NCI-H526 (cell line): ENCODE measurements around the gene MARCHF10.
A peak's percentile ranks its signal among the peaks of the same experiment; 100 is the strongest.
"Not testable (repeated sequence)": the region's sequence is repeated elsewhere in the genome, so short reads cannot be mapped to it uniquely, and the experiment has no call there.

Experiments used
- DNase-seq, 2 experiments: peaks; one replicate each; lab custom pipeline; 2025; lab: John Stamatoyannopoulos, UW

The MARCHF10 gene

DNA sequence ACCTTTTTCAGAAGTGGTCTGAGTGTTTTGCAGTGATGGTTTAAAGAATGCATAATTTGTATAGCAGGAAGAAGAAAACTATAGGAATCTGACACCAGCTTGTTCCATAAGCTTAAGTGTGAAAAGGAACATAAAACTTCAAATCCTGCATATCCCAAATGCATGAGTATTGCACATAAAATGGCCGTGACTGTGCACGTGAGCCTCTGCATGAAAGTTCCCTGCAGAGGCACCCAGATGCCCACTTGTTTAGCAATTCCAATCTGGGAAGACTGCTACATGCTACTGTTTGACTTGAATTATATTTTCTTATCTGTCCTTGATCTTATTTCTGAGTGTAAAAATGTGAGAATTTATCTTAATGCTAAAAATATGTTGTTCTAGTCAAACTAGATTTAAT, 21.5 kb downstream of the MARCHF10 start:
- DNase-seq = no peak

DNA sequence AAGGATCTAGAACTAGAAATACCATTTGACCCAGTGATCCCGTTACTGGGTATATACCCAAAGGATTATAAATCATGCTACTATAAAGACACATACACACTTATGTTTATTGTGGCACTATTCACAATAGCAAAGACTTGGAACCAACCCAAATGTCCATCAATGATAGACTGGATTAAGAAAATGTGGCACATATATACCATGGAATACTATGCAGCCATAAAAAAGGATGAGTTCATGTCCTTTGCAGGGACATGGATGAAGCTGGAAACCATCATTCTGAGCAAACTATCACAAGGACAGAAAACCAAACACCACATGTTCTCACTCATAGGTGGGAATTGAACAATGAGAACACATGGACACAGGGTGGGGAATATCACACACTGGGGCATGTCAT, 22.1 kb downstream of the MARCHF10 start:
- DNase-seq = not testable (repeated sequence)

DNA sequence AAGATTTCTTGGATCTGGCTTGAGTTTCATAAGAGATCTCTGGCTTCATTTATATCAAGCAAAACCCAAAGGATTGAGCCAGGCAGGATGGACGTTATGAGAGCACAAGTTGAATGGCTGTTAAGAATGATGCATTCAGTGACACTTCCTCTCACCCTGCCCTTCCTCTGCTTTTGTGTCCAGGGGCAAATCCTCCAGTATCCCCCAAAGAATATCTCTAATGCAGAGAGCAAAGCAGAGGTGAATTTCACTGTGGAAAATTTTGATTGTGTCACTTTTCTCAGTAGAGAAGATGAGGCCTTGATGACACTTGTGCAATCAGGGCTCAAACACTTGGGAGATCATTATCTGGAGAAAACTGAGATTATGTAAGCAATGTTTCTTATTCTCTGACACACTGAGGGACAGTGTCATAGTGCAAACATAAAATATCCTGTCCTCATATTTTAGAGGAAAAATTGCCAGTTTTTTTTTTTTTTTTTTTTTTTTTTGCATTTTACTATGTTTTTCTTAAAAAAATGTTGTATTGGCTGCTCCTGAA, 25.3 kb downstream of the MARCHF10 start:
- DNase-seq = no peak

DNA sequence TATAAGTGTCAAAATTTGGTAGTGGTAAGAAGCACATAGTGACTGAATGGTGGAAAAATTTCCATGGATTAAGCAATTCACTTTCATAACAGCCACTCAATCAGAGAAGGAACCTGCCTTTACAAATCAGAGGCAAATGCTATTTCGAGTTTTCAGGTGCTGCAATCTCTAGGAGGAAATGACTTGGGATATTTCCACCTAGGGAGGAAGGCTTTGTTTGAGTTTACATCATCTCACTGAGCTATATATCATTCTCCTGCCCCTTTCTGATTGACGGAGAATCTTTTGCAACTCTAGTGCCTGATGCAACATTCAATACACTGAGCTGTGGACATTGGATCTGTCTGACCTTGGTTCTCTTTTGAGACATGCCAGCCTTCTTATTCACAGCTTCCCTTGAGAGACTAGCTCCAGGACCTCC, 26.3 kb downstream of the MARCHF10 start:
- no peak for DNase-seq

DNA sequence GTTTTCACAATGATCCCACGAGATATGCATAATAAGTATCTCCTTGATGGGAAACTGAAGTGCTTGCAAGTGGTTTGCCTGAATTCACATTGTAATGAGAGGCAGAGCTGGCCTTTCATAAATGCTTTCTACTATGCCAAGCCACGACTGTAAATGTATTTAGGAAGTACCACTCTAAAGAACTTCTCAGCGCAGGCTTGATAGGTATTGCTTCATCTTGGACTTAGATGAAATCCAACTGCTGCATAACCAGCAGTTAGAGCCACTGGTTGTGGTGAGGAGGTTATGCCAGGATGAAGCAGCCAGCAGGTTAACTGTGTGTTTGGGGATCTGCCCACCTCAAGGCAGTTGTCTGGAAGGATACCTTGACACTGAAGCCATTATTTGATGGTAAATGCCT, 26.8 kb downstream of the MARCHF10 start:
- DNase-seq = no peak

DNA sequence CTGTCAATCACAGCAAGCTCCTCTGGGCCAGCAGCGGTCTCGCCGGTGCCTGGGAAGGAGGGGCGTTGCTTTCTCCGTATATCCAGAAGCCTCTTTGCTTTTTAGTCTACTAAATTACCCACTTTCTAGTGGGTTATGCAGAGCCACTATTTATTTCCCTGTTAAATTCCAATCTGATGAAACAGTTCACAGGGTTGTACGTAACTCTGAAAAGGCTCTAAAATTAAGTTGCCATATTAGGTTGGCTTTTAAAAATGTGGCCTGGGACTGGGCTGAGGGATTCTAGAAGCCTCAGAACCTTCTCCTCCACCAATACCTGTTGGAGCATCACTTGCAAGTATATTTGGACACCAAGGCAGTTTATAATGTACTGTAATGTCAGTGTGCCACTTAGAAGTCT, 27.2 kb downstream of the MARCHF10 start:
- no peak for DNase-seq

DNA sequence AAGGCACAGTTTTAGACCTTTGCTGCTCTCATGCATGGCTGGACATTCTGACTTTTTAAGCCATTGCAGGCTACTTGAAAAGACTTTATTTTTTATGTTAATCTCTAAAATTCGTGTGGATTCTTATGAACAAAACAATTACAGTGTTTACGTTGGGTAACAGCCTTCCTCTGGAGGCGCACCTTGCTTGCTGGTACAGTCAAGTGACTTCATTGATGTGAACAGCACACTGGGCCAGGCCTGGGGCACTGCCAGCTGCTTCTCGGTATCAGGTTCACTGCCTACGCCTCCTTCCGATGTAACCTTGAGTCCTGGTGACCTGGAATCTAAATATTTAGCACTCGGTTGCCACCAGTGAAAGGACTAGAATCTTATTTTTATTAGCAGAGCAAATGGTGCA, 27.8 kb downstream of the MARCHF10 start:
- DNase-seq = peak; percentile 58 to 74

DNA sequence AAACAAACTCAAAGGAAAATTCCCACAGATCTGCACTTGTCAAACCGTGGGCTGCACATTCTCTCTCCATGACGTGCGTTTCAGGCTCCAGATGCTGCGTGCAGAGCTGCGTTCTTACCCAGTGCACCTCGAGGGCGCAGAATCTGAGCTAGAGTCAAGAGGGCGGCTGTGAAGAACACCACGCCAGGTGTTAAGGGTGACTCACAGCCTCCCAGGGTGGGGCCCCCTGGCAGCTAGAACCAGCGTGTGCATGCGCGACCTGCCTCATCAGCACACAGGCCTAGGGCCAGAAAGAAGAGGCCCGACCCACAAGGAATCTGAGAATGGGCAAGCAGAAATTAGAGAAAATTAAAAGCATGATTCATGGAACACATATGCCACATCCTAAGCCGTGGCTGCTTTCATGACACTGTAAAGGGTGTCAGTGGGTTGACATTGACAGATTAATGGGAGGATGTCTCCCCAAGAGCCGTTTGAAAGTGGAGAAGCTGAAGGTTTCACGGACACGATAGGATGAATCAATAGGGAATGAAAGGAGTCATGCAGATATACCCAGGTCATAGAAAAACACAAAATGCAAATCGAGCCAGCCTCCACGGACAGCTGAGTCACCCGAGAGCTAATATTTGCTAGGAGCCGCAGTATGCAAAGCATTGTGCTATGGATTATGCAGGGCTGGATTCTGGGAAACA, 29.0 kb downstream of the MARCHF10 start:
- DNase-seq = peak; percentile 97

DNA sequence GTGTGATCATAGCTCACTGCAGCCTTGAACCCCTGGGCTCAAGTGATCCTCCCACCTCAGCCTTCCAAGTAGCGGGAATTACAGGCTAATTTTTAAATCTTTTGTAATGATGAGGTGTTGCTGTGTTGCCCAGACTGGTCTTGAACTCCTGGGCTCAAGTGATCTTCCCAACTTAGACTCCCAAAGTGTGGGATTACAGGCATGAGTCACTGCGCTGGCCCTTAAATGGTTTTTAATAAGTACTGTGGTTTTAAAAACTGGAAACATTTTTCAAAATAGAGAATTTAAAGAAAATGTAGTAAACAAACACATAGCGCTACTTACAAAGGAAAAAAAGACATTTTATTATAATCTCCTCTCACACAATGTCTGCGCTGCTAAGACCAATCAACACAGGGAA, 32.2 kb downstream of the MARCHF10 start:
- no peak for DNase-seq

DNA sequence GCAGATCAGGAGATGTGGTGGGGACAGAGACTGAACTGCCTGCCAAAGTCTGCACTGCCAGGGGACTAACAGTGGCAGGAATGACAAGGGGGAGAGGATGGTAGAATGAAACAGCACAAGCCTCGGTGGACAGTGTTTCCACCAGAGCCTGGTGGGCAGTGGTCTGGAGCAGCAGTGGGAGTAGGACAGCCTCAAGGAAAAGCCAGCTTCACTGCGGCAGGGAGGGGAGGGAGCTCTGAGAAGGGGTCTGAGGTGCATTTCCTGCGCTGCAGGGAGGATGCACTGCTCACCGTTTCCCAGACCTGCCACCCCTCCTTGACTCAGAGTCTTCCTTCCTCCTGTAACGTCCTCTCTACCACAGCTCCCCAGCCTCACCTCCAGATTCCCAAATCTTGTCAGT, 33.8 kb downstream of the MARCHF10 start:
- no peak for DNase-seq

DNA sequence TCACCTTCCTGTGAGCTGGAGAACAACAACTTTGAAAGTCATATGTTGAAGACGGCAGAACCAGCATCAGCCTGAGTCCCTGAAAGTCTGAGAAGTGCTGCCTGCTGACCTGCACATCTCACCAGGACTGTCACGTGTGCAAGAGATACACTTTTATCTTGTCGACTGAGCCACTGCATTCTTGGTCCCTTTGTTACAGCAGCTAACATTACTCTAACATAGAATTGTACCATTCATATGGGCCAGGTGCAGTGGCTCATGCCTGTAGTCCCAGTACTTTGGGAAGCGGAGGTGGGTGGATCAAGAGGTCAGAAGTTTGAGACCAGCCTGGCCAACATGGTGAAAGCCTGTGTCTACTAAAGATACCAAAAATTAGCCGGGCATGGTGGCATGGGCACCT, 40.1 kb downstream of the MARCHF10 start:
- DNase-seq = no peak

DNA sequence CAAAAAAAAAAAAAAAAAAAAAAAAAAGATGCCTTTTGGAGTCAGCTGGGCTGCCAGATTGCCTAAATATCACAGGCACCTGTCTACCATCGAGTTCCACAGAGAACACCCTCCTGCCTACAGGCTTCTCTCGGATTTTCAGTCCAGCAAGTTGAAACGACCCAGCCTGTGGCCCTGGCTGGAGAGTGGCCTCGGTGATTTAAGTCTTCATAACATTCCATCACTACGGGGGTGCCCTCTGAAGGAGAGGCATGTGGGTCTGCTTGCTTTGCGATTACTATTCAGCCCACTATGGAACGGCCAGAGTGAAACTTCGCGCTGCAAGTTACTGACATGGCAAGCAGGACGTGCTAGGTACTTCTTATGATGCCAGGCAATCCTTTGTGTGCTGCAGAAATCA, 42.8 kb downstream of the MARCHF10 start:
- no peak for DNase-seq

DNA sequence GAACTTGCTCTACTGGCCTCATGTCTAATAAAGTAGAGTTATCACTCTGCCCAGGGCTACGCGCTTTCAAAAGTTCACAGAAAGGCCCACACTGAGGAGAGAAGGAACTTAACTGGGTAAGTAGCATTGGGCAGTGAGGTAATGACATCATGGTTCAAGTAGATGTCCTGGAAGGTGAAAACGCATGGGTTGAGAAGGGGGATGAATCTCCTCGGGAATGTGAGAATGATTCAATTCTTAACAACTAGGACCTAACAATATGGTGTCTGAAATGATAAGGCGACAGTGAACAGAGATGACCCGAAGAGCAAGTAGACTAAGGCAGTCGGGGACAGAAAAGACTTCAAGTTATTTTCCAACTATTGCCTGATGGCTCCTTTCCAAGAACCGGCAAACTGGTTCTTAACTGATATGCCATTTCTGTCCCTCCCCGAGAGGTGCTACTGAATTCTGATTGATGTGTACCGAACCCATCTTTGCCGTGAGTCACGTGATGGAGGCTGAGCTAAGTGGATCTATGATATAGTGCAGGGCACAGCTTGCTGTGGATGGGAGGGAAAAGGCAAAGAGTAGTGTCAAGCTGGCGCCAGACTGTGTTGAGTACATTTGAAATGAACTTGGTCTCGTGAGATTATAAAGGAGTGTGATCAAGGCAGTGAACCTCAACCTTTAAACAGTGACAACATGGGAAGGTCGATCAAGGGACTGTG, 44.1 kb downstream of the MARCHF10 start:
- DNase-seq = no peak

DNA sequence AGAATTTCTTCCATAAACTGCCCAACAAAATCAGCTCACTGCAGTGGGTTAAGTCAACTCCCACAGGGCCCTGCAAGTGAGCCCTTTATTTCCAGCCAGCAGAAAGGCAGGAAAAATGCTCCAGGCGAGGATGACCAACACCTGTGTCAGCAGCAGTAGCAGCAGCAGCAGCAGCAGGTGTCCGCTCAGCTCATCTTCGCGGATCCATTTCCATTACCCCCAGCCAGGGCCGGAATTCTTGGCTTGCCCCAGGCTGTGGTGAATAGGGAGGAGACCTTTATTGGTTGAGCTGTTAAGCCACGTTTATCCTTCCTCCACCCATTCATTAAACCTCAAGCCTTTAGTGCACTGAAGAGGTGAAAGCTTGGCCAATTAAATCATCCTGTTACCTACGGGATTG, 46.2 kb downstream of the MARCHF10 start:
- peak in 1 of 2 experiments; percentile 48 for DNase-seq

DNA sequence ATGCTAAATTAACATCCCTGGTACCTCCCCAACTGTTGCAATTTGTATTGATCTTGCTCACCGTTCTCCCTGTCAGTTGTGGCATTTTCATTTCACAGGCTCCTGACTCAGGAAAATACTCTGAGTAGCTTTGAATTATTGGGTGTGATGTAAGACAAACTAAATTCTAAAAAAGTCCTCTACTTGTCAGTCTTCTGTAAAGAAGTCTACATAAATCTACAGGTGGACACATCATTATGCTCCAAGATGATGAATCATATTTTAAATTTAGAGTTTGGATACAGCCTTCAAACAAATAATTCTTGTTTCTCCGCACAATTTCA, 47.2 kb downstream of the MARCHF10 start:
- no peak for DNase-seq

DNA sequence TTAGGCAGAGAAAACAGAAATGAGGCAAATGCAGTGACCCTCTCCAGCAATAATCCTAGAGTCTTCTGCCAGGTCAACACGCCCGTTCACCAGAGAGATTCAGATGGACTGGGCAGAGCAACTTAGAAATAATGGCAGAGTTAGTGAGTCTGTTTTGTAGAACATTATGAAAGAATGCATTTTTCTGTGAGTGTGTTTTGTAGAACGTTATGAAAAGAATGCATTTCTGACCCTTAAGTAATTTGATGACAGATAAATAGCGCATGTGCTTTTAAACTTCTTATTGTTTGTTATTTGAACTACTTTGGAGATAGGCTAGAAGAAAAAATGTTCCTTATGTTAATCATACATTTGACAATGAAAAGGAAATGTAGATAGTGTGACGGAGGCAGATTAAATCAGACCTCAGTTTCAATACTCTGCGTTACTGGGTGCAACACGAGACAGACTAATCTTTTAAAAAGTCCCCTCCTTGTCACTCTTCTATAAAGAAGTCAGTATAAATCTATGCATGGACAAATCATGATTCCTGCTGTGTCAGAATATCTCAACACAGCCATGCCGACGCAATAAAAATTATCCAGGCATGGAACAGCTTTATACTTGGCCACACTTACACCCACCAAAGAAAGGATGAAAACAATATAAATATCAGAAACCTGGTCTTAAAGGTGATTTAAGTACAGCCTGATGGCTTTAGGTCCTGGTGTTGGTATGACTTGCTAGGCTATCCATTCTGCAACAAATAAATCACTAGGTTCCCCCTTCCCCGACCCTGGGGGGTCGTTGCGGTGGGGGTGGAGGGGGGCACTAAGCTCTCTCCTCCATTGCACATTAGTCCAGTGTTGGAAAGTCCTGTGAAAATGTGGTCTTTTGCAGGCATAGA, 47.8 kb downstream of the MARCHF10 start:
- DNase-seq = no peak

DNA sequence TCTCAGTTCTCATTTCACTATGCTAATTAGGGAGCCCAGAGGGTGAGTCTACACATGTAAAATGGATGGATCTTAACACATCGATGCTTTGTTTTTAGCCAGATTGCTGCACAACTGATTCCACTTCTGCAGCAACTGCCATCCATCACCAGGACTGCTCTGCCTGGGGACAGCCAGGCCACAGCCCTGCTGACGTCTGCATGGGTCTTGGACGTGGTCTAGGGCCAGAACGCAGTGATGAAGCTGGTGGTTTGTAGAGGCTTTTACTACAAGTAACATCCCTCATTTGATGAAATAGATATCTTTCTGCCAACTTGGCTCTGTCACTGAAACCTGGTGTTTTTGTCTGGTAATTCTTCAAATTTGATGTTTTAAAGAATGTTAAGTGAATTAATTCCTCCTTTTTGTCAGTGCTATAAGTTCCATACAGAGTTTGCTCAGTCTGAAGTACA, 50.6 kb downstream of the MARCHF10 start:
- DNase-seq = peak; percentile 13 to 29

DNA sequence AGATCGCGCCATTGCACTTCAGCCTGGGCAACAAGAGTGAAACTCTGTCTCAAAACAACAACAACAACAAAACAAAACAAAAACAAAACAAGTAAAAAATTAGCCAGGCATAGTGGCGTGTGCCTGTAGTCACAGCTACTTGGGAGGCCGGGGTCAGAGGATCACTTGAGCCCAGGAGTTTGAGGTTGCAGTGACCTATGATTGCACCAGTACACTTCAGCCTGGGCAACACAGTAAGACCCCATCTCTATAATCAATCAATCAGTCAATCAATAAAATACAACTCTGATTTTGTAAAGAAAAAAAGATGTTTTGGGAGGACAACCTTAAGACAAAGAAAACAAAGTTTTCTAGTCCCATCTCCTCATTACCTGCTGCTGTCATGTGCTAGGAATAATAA, 51.9 kb downstream of the MARCHF10 start:
- DNase-seq = no peak

DNA sequence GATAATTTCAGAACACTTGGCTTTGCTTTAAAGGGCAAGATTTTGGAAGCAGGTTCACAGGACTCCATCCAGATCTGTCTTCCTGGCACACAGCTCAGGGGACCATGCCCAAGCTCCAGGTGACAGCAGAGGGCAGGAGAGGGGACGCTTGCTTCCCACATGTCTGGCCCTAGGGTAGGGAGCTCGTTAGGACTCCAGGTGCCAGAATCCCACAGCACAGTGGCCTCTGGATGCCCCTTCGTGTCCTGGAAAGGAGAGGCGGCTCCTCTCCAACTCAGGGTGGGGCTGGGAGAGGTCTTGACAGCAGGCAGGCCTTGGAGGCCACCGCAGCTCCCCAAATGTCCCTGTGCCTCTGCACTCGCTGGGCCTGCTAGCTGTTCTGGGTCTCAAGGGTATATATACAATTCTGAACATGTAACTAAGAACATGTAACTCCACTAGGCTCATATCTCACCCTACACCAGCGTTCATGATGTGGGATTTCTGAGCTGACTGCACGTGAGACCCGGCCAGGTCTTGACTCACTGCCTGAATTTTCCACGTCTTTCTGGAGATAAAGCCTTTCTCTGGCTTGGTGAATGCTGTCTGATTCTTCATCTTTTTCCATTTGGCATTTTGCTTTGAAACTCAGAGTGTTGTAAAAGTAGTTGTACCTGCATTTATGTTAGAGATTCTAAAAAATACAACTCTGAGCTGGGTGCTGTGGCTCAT, 52.8 kb downstream of the MARCHF10 start:
- DNase-seq = peak in 1 of 2 experiments; percentile 35

DNA sequence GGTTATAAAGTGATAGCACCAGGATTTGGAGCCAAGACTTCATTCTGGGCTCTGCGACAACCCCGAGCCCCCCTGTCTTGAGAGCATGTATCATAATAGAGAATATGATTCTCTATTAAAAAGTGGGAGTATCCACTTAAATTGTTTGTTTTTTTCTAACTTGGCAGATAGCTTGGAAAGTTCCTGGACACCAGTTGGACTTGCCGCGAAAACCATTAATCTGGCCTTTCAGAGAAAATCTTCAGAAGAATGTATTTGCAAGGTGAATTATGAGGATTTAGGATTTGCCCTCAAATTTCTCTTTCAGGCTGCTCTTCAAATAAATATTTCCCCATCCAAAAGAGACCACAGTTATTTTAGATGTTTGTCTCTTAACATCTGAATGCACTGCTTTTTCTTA, 53.5 kb downstream of the MARCHF10 start:
- DNase-seq = no peak

DNA sequence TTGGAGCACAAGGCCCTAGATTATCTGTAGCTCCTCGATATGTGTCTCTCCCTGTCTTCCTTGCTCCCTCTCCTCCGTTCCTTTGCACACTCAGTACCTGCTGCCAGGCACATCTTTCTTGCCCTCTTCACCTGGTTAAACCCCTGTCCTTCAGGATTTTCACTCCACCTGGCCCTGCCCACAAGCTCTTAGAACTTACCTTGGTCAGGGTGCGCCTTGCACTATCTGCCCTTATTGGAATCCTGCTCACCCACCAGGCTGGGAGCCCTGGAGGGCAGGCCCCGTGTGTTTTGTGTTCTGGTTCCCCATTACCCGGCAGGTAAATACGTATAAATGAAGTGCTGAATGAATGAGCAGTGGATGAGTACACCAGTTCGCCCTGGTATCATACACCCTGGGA, 54.6 kb downstream of the MARCHF10 start:
- DNase-seq = no peak
